ENCODE results near the gene ZG16. TPM values are rescaled to one million over a fixed set of nuclear protein-coding genes. Genes with fewer than 3 reads are reported as not detected.
A peak's percentile ranks its signal among the peaks of the same experiment; 100 is the strongest.

ZG16 gene
- total and polyA plus RNA-seq, 9 of the 15 experiments (the other 6 are each of a cell fraction or from before 2014, with no cell fraction given): 0.04 TPM; not detected in 8

DNA sequence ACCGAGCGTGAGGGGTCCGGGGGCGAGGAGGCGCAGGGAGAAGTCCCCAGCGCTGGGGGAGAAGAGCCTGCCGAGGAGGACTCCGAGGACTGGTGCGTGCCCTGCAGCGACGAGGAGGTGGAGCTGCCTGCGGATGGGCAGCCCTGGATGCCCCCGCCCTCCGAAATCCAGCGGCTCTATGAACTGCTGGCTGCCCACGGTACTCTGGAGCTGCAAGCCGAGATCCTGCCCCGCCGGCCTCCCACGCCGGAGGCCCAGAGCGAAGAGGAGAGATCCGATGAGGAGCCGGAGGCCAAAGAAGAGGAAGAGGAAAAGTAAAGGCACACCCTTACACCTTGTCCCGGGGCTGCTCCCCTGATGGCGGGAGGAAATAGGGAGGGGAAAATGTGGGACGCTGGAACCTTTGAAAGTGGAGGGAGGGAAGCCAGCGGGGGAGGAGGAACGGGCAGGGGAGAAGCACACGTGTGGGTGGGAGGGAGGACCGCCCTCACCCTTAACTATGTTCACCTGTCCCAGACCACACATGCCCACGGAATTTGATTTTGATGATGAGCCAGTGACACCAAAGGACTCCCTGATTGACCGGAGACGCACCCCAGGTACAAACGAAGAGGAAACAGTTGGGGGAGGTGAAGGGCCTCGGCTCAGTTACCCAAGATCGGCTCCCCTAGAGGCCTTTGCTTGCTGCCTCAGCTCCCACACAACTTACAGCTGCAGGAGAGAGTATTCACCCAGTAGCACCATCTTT is 38.8 kb downstream of the ZG16 start (continued):
- TF ChIP-seq MAZ (CRISPR knock-in tag; conservative IDR thresholded peaks at IDR 0.05 in 1 of 2, IDR thresholded peaks at IDR 0.05 in 1 of 2): 0 out of 4 replicates have a peak, but pooled peaks have one; percentile 8 to 10
- TF ChIP-seq, protein P1, sequence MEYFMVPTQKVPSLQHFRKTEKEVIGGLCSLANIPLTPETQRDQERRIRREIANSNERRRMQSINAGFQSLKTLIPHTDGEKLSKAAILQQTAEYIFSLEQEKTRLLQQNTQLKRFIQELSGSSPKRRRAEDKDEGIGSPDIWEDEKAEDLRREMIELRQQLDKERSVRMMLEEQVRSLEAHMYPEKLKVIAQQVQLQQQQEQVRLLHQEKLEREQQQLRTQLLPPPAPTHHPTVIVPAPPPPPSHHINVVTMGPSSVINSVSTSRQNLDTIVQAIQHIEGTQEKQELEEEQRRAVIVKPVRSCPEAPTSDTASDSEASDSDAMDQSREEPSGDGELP (CRISPR knock-in tag; IDR thresholded peaks at IDR 0.05; ENCODE audit: borderline replicate concordance): no peak
- no peak for TF ChIP-seq ZNF239 (CRISPR knock-in tag; IDR thresholded peaks at IDR 0.05)
- no peak for TF ChIP-seq ZFPM2 (CRISPR knock-in tag; IDR thresholded peaks at IDR 0.05)
- TF ChIP-seq, protein P2, sequence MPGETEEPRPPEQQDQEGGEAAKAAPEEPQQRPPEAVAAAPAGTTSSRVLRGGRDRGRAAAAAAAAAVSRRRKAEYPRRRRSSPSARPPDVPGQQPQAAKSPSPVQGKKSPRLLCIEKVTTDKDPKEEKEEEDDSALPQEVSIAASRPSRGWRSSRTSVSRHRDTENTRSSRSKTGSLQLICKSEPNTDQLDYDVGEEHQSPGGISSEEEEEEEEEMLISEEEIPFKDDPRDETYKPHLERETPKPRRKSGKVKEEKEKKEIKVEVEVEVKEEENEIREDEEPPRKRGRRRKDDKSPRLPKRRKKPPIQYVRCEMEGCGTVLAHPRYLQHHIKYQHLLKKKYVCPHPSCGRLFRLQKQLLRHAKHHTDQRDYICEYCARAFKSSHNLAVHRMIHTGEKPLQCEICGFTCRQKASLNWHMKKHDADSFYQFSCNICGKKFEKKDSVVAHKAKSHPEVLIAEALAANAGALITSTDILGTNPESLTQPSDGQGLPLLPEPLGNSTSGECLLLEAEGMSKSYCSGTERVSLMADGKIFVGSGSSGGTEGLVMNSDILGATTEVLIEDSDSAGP (CRISPR knock-in tag; IDR thresholded peaks at IDR 0.05): no peak
- TF ChIP-seq SAP30 (IDR thresholded peaks at IDR 0.05; ENCODE audit: borderline replicate concordance, insufficient read depth, low read depth, low read length, poor library complexity, severe bottlenecking): no peak
- no peak for TF ChIP-seq TCF7 (IDR thresholded peaks at IDR 0.05; ENCODE audit: borderline replicate concordance)
- TF ChIP-seq SAFB2 (IDR thresholded peaks at IDR 0.05; ENCODE audit: borderline replicate concordance, low read depth, low read length, severe bottlenecking): no peak
- TF ChIP-seq POLR2AphosphoS5 (IDR thresholded peaks at IDR 0.05; ENCODE audit: control insufficient read depth, insufficient read depth, low read depth, low read length): 0 out of 2 replicates have a peak, but pooled peaks have one; percentile 28
- TF ChIP-seq ARID2 (IDR thresholded peaks at IDR 0.05): 0 out of 2 replicates have a peak, but pooled peaks have one; percentile 29
- TF ChIP-seq DPF2 (IDR thresholded peaks at IDR 0.05): no peak
- no peak for TF ChIP-seq ATF1 (CRISPR knock-in tag; IDR thresholded peaks at IDR 0.05)
- no peak for TF ChIP-seq ATF1 (tag; IDR thresholded peaks at IDR 0.05)
- TF ChIP-seq, protein P3, sequence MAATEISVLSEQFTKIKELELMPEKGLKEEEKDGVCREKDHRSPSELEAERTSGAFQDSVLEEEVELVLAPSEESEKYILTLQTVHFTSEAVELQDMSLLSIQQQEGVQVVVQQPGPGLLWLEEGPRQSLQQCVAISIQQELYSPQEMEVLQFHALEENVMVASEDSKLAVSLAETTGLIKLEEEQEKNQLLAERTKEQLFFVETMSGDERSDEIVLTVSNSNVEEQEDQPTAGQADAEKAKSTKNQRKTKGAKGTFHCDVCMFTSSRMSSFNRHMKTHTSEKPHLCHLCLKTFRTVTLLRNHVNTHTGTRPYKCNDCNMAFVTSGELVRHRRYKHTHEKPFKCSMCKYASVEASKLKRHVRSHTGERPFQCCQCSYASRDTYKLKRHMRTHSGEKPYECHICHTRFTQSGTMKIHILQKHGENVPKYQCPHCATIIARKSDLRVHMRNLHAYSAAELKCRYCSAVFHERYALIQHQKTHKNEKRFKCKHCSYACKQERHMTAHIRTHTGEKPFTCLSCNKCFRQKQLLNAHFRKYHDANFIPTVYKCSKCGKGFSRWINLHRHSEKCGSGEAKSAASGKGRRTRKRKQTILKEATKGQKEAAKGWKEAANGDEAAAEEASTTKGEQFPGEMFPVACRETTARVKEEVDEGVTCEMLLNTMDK (IDR thresholded peaks at IDR 0.05; ENCODE audit: borderline replicate concordance, insufficient read depth, low read depth, low read length, poor library complexity, severe bottlenecking): no peak
- no peak for TF ChIP-seq ZNF778 (CRISPR knock-in tag; IDR thresholded peaks at IDR 0.05)
- TF ChIP-seq, protein P4, sequence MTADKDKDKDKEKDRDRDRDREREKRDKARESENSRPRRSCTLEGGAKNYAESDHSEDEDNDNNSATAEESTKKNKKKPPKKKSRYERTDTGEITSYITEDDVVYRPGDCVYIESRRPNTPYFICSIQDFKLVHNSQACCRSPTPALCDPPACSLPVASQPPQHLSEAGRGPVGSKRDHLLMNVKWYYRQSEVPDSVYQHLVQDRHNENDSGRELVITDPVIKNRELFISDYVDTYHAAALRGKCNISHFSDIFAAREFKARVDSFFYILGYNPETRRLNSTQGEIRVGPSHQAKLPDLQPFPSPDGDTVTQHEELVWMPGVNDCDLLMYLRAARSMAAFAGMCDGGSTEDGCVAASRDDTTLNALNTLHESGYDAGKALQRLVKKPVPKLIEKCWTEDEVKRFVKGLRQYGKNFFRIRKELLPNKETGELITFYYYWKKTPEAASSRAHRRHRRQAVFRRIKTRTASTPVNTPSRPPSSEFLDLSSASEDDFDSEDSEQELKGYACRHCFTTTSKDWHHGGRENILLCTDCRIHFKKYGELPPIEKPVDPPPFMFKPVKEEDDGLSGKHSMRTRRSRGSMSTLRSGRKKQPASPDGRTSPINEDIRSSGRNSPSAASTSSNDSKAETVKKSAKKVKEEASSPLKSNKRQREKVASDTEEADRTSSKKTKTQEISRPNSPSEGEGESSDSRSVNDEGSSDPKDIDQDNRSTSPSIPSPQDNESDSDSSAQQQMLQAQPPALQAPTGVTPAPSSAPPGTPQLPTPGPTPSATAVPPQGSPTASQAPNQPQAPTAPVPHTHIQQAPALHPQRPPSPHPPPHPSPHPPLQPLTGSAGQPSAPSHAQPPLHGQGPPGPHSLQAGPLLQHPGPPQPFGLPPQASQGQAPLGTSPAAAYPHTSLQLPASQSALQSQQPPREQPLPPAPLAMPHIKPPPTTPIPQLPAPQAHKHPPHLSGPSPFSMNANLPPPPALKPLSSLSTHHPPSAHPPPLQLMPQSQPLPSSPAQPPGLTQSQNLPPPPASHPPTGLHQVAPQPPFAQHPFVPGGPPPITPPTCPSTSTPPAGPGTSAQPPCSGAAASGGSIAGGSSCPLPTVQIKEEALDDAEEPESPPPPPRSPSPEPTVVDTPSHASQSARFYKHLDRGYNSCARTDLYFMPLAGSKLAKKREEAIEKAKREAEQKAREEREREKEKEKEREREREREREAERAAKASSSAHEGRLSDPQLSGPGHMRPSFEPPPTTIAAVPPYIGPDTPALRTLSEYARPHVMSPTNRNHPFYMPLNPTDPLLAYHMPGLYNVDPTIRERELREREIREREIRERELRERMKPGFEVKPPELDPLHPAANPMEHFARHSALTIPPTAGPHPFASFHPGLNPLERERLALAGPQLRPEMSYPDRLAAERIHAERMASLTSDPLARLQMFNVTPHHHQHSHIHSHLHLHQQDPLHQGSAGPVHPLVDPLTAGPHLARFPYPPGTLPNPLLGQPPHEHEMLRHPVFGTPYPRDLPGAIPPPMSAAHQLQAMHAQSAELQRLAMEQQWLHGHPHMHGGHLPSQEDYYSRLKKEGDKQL (CRISPR knock-in tag; IDR thresholded peaks at IDR 0.05; ENCODE audit: borderline replicate concordance): no peak
- TF ChIP-seq PHF21A (IDR thresholded peaks at IDR 0.05; ENCODE audit: borderline replicate concordance, low read depth): no peak
